HG03342 (cell line): Measurements from ENCODE around the gene CAPNS1.
A peak's percentile ranks its signal among the peaks of the same experiment; 100 is the strongest.

Experiments used
- ATAC-seq: cut with Tn5 transposase; IDR thresholded peaks from one replicate; pipeline ENCODE4 v1.9.1; 2021; ENCODE audit warnings: mild to moderate bottlenecking, moderate library complexity; ENCODE audit not compliant: unreplicated experiment

The CAPNS1 gene

DNA sequence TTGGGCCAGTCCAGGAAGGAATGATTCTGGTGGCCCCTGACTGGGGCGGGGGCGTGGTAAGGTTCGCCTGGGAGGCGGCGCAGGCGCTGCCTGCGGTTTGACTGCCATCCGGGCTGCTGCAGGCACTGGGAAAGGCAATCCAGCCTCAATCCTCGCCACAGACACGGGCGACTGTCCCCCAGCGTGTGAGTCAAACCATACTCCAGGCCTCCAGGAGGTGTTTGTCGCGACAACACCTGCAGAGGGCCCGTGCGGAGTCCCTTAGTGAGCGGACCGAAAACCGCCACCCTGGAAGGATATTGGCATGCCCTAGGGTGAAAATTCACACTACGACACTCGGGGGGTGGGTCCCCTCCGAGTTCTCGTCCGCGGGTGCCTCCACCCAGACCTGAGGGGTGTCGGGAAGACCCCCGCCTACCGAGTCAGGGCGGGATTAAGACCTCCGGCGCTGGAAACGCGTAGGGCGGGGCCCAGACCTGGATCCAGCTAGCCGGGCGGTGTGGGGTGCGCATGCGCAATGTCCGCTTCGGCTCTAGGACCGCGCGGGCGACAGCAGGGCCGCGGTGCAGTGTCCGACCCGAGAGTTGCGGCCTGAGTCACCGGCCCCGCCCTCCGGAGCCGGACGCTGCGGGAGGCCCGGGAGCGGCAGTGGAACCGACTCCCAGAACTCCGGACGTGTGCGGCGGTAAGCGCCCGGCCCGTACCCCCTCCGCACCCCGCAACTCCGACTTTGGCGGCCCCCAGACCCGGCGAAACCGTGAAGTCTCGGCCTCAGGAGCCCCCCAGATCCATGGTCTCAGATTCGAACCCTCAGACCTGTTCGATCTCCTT is at the start of gene CAPNS1:
Gene CAPNS1, plus strand, starts transcription at position 594 of the 831 bp plus-strand sequence. CDS start 946 bp downstream, outside the sequence.
- peak; percentile 78 for ATAC-seq

DNA sequence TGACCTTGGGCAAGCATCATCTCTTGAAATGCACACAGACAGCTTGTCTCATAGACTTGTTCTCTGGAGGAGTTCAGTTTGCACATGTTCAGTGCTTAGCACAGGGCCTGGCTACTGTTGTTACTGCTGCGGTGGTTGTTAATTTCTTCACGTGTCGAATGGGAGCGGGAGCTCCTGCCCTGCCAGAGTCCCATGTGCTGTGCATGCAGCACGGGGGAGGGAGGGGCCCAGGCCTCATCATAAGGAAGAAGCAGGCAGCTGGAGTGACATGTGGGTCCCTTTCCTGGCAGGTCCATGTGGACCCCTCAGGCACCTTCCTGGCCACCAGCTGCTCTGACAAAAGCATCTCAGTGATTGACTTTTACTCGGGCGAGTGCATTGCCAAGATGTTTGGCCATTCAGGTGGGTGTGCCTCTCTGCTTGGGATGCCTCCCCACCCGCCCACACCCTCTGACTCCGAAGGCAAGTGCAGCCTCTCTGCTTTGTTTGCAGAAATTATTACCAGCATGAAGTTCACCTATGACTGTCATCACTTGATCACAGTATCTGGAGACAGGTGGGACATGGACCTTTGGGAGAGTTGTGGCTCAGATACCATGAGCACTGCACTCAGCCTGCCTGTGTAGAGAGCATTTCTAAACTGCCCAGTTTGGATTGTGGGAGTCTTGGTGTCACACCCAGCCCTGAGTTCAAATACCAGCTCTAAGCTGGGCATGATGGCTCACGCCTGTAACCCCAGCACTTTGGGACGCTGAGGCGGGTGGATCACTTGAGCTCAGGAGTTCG is 48.8 kb upstream of the CAPNS1 start:
- ATAC-seq = no peak

DNA sequence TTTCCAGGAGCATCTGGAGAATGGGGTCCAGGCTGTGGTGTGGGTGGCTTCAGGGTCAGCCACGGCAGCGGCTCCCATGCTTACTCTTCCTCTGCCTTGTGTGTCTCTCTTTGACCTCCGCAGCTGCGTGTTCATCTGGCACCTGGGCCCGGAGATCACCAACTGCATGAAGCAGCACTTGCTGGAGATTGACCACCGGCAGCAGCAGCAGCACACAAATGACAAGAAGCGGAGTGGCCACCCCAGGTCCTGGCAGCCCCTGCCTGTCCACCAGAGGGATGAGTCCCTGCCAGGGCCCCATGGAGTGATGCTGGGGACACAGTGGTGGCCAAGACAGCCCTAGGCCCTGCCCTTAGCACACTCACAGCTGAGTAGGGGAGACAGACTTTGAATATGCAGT is 47.3 kb upstream of the CAPNS1 start:
- ATAC-seq = no peak

DNA sequence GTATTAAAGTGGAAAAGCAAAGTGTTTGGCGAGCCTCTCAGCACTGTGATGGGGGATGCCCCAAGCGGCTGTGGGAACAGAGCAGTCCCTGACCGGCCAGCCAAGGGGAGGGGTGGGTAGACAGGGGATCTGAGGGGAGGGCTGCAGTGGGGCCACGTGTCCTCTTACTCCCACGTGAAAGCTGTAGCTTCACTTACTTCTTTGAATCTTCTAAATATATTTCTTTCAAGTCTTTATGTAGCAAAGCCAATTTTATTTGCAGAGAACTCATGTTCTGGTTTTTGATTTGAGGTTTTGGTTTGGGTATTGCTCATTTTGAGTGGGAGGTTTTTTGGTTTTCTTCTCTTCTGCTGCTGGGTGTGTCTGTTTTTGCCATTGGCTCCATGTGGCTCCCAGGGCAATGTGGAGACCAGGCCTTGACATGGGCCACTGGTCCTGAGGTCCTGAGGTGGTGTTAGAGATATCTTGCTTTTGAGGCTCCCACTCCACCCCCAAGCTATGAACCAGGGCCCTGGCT is 46.7 kb upstream of the CAPNS1 start:
- ATAC-seq = no peak

DNA sequence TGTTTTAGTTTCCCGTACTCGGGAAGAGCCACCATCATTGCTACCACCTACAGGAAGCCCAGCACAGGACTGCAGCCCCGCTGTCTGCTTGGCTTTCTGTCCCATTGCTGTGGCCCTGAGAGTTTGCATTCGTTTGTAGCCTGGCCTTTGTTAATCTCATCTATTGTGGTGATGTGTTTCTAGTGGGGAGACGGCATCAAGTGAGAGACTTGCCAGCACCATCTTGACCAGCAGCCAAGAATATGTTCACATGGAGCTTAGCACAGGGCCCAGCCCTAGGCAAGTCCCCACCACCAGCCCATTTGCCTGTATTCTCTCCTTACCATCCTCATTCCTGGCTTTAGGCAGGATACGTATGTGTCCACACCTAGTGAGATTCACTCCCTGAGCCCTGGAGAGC is 46.2 kb upstream of the CAPNS1 start:
- ATAC-seq = no peak

DNA sequence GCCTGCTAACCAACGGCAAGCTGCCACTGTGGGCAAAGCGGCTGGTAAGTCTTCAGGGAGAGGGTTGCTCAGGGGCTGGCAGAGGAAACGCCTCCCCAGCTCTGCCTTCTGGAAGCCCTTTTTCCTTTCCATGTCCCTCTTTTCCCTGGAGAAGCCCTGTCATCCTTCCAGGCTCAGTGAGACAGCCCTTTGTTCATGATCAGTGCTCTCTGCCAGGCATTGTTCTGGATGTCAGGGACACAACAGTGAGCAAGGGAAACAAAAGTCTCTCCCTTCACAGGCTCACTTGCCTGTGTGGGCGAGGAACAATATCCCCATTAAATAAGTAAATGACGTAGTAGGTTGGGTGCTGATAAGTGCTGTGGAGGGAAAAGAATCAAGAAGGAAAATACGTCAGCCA is 42.8 kb upstream of the CAPNS1 start:
- no peak for ATAC-seq

DNA sequence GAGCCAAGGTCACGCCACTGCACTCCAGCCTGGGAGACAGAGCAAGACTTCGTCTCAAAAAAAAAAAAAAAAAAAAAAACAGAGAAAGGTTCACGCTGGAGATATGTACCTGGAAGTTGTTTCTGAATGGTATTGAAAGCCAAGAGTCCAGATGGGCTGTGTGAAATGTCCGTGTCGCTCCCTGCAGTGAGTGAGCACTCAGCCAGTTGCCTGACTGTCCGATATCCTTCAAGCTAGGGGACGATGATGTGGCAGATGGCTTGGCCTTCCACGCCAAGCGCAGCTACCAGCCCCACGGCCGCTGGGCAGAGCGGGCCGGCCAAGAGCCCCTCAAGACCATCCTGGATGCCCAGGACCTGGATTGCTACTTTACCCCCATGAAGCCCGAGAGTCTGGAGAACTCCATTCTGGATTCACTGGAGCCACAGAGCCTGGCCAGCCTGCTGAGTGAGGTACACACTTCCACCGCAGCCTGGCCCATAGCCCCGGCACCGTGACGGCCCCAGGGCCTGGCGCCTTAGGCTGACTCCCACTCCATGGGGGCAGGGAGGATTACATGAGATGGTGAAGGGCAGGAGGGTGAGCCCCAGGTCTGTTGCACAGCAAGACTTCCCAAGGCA is 40.6 kb upstream of the CAPNS1 start:
- no peak for ATAC-seq

DNA sequence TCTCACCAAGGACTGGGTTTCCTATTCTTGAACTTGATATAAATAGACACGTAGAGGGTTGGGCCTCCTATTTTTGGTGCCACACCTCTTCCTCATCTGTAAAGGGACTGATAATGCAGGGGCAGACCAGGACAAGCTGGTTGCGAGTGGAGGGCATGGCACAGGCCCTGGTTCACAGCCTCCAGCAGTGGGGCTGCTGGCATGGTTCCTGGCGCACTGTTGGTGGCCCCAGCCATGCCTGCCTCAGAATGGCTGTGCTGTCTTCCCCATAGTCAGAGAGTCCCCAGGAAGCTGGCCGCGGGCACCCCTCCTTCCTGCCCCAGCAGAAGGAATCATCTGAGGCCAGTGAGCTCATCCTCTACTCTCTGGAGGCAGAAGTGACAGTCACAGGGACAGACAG is 39.4 kb upstream of the CAPNS1 start:
- ATAC-seq = no peak

DNA sequence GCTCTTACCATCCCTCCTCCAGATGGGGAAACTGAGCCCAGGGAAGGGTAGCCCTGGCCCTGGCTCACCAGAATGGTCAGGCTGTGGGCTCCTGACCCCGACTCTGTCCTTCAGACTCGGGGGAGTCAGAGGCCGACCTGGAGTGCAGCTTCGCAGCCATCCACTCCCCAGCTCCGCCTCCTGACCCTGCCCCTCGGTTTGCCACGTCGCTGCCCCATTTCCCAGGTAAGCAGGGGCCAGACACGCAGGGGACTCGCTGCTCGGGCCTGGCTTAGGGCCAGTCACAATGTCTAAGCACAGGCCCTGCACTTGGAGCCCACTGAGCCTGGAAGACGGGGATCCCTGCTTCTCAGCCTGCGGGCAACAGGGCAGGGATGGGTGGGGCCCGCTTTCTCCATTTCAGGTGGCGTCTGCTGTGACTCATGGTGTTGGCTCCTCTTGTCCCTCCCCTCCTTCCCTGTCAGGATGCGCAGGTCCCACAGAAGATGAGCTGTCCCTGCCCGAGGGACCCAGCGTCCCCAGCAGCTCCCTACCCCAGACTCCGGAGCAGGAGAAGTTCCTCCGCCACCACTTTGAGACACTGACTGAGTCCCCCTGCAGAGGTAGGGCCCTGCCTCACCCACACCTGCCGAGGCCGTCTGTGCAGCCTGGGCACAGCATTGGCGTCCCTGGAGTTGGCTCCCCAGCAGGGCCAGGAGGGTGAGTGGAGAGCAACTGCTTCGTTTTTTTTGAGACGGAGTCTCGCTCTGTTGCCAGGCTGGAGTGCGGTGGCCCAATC is 38.1 kb upstream of the CAPNS1 start:
- ATAC-seq = no peak

DNA sequence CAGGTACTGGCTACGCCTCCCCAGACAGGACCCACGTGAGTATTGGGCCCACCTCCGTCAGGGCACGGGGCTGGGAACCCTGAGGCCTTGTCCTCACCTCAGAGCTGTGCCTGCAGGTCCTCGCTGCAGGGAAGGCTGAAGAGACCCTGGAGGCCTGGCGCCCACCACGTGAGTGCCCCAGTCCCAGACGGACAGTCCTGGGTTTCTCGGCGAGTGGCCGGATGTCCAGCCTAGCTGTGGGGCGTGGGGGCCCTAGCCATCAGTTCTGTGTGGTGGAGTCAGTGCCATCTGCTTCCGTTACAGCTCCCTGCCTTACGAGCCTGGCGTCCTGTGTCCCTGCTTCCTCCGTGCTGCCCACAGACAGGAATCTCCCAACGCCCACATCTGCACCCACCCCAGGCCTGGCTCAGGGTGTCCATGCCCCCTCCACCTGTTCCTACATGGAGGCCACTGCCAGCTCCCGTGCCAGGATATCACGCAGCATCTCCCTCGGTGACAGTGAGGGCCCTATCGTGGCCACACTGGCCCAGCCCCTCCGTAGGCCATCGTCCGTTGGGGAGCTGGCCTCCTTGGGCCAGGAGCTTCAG is 36.7 kb upstream of the CAPNS1 start:
- ATAC-seq = no peak

DNA sequence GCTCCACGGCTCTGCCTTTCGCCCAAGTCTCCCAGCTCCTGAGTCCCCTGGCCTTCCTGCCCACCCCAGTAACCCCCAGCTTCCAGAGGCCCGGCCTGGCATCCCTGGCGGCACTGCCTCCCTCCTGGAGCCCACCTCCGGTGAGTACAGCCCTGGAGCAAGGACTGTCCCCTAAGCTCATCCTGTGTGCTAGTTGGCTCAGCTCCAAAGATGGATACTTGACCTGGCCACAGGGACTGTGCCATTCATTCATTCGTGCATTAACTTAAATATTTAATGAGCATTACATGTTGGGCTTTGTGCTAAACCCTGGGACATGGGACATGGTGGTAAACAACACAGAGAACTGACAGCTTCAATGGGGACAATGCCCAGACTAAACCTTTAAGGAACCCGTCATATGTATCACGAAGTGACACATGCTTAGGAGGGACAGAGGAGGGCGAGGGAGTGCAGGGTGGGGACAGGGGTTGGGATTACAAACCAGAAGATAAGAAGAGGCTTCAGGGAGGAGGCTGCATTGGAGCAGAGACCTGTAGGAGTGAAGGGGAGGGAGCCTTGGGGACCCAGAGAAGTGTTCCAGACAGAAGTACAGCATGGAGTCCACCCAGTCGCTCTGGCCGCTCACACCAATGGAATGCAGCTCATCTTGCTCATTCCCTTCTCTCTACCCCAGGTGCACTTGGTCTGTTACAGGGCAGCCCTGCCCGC is 35.9 kb upstream of the CAPNS1 start:
- ATAC-seq = no peak

DNA sequence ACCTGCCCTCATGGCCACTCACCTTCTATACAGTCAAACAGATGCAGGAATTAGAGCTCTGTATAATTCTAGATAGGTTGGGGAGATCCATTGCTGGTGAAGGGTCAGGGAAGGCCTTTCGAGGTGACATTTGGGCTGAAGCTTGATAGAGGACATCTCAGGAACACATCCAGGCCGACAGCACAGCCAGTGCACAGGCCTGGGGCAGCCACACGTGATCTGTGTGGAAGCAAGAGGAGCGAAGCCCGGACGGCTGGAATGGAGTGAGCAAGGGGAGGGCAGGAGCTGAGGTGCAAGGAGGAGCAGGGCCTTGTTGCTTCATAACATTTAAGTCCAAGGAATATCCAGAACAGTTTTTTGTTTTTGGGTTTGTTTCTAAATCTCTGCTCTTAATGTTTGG is 33.4 kb upstream of the CAPNS1 start:
- no peak for ATAC-seq

DNA sequence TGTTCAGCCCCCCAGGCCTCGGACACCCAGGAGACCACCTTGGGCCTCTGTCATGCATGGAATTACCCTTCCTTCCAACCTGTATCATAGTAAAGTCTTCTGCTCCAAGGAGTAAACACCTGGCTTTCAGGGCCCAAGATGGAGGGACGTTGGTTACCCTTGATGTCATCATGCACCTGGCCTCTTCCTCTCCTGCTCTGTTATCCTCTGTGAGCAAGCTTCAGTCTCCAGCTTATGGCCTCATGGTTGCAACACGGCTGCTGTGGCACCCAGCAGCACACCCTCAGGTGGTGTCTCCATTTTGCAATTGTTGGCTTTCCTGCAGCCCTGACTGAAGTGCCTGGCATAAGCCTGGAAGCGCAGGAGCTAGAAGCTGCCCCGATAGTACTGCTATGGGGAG is 32.9 kb upstream of the CAPNS1 start:
- no peak for ATAC-seq

DNA sequence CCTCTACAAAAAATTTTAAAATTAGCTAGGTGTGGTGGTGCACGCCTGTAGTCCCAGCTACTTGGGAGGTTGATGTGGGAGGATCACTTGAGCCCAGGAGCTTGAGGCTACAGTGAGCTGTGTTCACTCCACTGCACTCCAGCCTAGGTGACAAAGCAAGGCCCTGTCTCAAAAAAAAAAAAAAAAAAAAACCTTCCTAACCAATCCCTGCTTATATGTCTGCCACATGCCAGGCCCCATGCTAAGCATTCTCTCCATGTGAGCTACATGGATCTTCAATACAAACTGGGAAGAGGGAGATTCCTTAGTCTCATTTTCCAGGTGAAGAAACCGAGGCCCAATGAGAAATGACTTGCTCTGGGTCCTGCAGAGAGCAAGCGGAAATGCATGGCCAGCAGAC is 31.2 kb upstream of the CAPNS1 start:
- ATAC-seq = no peak

DNA sequence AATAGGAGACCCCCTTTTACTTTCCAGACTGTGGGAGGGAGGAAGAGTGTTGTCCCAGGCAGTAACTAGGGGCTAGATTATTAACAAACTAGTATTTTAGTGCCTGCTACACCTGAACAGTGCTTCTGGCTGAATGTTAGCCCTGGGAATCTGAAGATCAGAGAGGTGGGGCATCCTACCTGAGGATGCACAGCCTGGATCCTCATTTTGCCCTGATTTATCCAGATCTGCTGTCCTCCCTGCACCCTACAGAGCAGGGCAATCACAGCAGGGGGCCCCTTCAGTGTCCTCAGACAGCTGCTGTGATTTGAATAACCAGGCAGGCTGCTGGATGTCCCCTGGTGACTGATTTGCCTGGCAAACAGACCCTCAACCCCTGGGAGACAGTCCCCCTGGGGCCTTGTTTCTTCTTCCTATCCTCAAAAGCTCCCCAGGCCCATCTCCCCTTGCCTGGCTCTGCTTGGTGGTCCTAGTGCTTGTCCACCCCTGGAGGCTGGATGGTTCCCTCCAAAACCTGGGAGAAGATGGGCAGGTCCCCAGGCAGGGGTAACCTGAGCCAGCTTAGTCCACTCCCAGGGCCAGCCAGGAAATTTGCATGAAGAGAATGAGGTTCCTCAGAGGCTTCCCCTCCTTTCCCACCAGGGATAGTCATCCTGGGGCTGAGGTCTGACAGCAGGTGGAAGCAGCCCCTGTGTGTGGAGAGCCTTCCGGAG is 29.2 kb upstream of the CAPNS1 start, which contains the start of gene OVOL3:
Gene OVOL3, plus strand, starts transcription at position 657 of the 713 bp plus-strand sequence. CDS start 60 bp downstream, outside the sequence.
- no peak for ATAC-seq

DNA sequence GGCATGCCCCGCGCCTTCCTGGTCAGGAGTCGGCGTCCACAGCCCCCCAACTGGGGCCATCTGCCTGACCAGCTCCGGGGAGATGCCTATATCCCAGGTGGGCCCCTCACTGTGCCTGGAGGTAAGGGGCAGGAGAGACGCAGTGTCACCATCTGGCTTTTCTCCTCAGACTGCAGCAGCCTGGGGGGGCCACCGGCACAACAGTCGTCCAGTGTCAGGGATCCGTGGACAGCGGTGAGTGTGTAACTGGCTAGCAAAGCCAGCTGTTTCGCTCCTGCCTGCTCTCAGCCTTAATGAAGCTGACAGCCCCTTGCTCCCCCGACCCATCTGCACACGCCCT is 28.7 kb upstream of the CAPNS1 start:
- ATAC-seq = no peak

DNA sequence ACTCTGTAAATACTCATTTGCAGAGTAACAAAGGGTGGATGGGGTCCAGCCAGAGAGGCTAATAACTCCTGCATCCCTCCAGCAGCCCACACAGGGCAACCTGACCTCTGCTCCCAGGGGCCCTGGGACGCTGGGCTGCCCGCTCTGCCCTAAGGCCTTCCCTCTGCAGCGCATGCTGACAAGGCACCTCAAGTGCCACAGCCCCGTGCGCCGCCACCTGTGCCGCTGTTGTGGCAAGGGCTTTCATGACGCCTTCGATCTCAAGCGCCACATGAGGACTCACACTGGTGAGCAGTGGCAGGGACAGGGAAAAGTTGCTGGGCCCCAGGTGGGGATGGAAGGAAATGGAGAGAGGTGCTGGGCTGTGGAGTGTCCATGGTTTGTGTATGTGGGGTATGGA is 27.2 kb upstream of the CAPNS1 start:
- no peak for ATAC-seq

DNA sequence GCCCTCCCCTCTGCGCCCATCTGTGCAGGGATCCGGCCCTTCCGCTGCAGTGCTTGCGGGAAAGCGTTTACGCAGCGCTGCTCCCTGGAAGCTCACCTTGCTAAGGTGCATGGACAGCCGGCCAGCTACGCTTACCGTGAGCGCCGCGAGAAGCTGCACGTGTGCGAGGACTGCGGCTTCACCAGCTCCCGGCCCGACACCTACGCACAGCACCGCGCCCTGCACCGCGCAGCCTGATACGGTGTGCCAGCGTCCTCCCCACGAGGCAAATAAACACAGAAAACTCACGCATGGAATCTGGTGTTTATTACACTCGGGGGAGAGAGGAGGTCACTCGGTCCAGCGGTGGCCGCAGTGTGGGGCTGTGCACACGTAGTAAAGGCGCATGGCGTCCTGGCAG is 26.4 kb upstream of the CAPNS1 start:
- ATAC-seq = no peak
